ENCODE results near the gene ARFGAP1.

DNA sequence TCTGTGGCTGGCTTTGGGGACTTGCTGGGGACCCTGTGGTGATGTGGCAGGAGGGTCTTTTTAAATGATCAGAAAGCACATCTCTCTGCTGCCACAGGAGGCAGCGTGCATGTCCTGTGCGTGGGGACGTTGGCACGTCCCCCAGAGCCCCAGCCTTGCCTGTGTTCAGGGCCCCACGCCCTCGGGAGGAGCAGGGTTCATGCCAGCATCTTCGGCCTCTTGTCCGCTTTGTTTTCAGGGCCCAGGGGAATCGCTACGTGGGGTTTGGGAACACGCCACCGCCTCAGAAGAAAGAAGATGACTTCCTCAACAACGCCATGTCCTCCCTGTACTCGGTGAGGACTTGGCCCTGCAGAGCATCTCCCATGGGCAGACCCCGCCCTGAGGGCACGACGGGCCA, 6.0 kb downstream of the ARFGAP1 start:
- TF ChIP-seq, protein P1, sequence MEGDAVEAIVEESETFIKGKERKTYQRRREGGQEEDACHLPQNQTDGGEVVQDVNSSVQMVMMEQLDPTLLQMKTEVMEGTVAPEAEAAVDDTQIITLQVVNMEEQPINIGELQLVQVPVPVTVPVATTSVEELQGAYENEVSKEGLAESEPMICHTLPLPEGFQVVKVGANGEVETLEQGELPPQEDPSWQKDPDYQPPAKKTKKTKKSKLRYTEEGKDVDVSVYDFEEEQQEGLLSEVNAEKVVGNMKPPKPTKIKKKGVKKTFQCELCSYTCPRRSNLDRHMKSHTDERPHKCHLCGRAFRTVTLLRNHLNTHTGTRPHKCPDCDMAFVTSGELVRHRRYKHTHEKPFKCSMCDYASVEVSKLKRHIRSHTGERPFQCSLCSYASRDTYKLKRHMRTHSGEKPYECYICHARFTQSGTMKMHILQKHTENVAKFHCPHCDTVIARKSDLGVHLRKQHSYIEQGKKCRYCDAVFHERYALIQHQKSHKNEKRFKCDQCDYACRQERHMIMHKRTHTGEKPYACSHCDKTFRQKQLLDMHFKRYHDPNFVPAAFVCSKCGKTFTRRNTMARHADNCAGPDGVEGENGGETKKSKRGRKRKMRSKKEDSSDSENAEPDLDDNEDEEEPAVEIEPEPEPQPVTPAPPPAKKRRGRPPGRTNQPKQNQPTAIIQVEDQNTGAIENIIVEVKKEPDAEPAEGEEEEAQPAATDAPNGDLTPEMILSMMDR (IDR thresholded peaks at IDR 0.05) = no peak
- TF ChIP-seq POLR2A (IDR thresholded peaks at IDR 0.05) = no peak
